ENCODE measurements around the gene SIAE. TPM values are rescaled to one million over a fixed set of nuclear protein-coding genes. Genes with fewer than 3 reads are reported as not detected.
A peak's percentile ranks its signal among the peaks of the same experiment; 100 is the strongest.

Gene SIAE
- total RNA-seq, 1 donor from 2014 or later = 8.2 TPM

DNA sequence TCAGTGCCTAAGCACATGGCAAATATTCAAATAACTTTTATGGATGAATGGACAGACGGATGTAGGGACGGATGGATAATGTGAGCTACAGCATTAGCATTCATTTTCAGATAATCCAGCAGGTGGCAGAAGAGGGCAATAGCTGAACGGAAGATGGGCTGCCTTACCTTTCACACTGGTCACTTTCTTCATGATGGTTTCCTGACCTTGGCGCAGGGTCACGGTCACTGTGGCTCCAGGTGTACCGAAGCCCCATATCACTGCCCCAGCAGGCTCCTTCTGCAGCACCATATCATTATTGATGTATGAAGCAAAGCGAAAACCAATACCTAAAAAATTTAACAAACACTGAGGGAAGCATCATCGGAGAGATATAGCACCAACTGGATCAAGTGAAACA lies 4.3 kb downstream of the SIAE start:
- DNase-seq (ENCODE audit: low read depth) = no peak
- H3K4me3 ChIP-seq (ENCODE audit: low read depth, low read length) = no peak overlapping the region
- peak; percentile 56 for TF ChIP-seq CTCF (conservative IDR thresholded peaks at IDR 0.05; ENCODE audit: low read depth, low read length)

DNA sequence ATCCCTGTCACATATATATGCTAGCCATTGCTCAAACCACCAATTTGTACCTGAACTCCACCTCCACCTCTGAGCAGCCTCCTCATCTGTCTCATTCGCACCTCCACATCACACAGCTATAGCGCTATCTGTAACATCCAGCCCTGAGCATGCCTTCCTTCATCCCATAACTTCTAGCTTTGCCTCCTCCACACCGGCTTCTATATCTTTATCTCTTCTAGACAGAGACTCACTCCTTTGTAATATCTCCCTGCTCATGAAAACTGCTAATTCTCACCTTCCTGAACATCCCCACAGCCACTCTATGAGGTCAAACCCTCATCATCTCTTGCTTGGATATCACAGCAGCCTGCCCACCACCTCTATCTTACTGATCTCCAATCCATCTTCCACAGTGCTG lies 5.9 kb downstream of the SIAE start:
- H3K4me3 ChIP-seq (ENCODE audit: low read depth, low read length) = no peak overlapping the region
- no peak for DNase-seq (ENCODE audit: low read depth)
- TF ChIP-seq CTCF (conservative IDR thresholded peaks at IDR 0.05; ENCODE audit: low read depth, low read length) = no peak

- H3K4me3 ChIP-seq (ENCODE audit: low read depth, low read length) = no peak overlapping the region
- no peak for TF ChIP-seq CTCF (conservative IDR thresholded peaks at IDR 0.05; ENCODE audit: low read depth, low read length)
- DNase-seq (ENCODE audit: low read depth) = no peak
Observed at GRCh38 chr11:124663861-124664260, 9.7 kb downstream of the SIAE start.

DNA sequence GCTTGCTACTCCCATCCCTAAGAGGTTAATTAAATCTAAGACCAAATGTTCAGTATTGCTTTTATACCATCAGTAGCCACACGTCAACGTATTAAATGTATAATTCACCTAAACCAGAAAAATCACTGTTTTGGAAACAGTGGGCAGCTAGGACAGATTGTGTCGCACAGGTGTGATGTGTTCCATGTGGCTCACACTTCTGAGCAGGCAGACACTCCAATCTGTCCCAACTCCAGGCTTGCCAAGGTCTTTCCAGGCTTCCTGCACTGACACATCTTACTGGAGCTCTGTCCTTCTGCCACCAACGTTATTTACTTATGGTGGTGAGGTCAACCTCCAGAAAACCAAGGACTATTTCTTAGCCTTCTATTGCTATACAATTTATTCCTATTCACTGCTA lies 11.4 kb downstream of the SIAE start:
- DNase-seq (ENCODE audit: low read depth) = no peak
- no peak overlapping the region for H3K4me3 ChIP-seq (ENCODE audit: low read depth, low read length)
- no peak for TF ChIP-seq CTCF (conservative IDR thresholded peaks at IDR 0.05; ENCODE audit: low read depth, low read length)

- TF ChIP-seq CTCF (conservative IDR thresholded peaks at IDR 0.05; ENCODE audit: low read depth, low read length) = no peak
- DNase-seq (ENCODE audit: low read depth) = no peak
Observed at GRCh38 chr11:124661553-124661952, 12.0 kb downstream of the SIAE start.

DNA sequence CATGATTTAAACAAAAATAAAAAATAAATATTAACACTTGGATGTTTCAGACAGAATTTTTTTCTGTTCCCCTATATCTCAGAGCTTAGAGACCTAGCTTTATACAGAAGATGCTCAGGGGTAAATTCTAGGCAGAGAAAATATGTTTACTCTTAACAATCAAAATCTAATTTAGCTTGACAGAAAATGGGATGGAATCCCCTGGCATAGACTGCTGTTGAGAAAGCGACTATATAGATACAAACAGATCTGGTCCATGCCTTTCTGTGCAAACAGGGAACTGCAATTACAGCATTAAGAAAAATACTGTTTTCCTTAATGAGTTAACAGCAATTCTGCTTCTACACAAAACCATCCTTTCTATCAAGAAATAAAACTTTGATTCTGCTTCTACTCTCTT lies 14.6 kb downstream of the SIAE start:
- no peak for TF ChIP-seq CTCF (conservative IDR thresholded peaks at IDR 0.05; ENCODE audit: low read depth, low read length)
- no peak for DNase-seq (ENCODE audit: low read depth)

More at GRCh38 chr11:124661553-124661952, 12.0 kb downstream of the SIAE start:
- no peak overlapping the region for H3K4me3 ChIP-seq (ENCODE audit: low read depth, low read length)

GRCh38 chr11:124658501-124658900 lies 15.0 kb downstream of the SIAE start:
- no peak for TF ChIP-seq CTCF (conservative IDR thresholded peaks at IDR 0.05; ENCODE audit: low read depth, low read length)
- DNase-seq (ENCODE audit: low read depth) = no peak

More for the DNA sequence above, 14.6 kb downstream of the SIAE start:
- H3K4me3 ChIP-seq (ENCODE audit: low read depth, low read length) = no peak overlapping the region

More at GRCh38 chr11:124658501-124658900, 15.0 kb downstream of the SIAE start:
- H3K4me3 ChIP-seq (ENCODE audit: low read depth, low read length) = no peak overlapping the region

Data from epithelial cell of proximal tubule (primary cell).